Muscle of back (tissue), 11 donors: ENCODE results near the gene DNASE1L3. TPM values are rescaled to one million over a fixed set of nuclear protein-coding genes. Genes with fewer than 3 reads are reported as not detected.
A peak's percentile ranks its signal among the peaks of the same experiment; 100 is the strongest.

Experiments
- DNase-seq, 3 donors: peaks; one replicate each; pipeline versions ENCODE4 v3.0.0 to v3.0.0-alpha.2; 2013
- polyA plus RNA-seq, 10 donors: library from polyadenylated mRNA; unstranded; fragments of 120-200 nt; gene quantifications; one replicate each; pipeline ENCODE4 v1.2.1, GENCODE V29; 2013; ENCODE audit not compliant: insufficient read length in 10 of 10

The DNASE1L3 gene
- polyA plus RNA-seq, 10 donors = 0.23 to 2.1 (median 0.79) TPM

DNA sequence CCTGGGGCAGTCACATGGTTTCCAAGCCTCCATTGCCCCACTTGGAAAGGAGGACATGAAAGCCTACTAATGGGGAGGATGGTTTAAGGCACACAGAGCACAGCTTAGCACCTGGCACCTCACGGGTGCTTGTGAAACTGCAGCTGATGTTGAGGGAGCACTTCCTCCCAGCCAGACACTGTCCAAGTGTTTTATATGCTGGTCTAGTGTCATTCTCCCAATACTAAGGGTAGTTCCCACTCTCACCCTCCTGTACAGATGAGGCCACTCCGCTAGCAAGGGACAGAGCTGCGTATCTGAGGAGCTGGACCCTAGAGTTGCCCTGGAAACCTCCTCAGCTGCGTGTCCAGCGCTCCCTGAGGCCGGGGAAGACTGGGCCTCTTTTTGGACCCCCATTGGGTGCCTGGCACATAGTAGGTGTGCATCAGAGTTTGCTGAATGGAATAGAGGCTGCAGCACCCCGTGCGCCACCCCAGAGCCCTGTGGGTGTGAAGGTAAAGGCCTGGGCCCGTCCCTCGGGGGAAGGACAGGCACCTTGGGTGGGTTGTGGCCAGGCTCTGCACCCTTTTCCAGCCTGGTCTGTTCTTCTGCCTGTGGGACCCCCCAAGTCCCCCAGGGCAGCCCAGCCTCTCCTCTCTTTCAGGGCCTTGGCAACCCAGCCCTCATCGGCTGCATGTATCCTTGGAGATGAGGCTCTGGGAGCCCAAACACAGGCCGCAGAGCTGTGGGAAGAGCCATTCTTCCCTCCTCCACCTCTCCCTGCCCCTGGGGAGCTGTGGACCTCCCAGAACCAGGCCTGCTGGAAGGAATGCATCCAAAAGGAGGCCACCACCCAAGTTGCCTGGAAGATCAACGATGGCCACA is 31.3 kb downstream of the DNASE1L3 start:
- no peak for DNase-seq

DNA sequence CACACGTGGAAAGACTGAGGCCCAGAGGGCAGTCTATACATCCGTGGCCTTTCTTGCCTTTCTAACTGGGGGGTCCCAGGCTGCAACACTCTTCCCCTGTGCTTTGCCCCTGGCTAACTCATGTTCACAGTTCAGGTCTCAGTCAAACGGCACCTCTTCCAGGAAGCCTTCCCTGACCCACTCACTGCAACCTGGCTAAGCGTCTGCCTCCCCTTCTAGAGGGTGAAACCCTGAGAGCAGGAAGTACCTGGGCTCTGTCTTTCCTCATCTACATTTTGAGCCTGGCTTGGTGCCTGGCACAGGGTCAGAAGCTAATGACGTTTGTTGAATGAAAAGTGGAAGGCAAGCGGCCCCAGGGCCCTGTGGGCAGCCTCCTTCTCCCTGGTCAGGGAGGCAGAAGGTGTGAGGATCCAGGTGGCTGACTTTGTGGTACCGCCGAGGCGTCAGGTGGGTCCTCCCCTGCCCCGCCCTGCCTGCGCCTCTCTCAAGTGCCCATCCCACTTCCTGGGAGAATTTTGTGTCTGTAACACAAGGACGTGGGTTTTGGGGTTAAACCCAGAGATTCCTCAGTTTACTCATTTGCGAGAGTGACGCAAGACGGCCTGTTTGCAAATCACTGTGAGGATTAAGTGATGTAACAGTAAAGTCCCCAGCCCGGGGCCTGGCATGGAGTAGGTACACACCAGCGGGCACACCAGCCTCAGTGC is 32.1 kb downstream of the DNASE1L3 start:
- no peak for DNase-seq

DNA sequence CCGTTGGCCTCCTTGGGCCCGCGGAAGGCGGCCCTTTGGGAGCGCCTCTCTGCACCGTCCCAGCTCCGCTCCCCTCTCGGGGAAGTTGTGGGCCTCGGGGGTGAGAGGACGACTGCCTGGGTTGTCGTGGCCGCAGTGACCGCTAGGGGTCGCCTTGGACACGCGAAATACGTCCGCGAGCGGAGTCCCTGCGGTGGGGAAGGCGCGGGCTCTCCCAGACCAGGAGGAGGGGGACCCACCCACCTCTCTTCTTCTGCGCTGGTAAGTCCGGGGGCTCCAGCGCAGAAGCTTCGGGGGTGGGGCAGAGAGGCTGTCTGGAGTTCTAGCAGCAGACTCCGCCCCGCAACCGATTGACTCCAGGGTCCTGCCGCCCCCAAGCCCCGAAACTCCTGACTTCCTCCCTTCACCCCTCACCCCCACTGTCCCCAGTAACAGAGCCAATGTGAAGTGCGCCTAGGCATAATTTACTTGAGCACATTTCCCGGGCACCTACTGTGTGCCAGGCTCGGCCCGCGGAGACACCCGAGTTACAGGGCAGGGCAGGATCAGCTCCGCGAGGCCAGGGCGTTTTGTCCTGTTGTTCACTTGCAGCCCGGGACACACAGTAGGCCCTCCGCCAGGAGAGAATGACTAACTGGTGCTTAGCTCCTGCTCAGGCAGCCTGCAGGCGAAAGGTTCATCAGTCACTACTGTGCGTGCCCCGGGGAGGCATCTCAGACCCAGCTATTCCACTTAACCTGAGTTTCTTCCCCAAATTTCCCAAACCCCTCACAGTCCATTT is 32.8 kb downstream of the DNASE1L3 start:
- DNase-seq = peak; percentile 82 to 95 (median 92)

DNA sequence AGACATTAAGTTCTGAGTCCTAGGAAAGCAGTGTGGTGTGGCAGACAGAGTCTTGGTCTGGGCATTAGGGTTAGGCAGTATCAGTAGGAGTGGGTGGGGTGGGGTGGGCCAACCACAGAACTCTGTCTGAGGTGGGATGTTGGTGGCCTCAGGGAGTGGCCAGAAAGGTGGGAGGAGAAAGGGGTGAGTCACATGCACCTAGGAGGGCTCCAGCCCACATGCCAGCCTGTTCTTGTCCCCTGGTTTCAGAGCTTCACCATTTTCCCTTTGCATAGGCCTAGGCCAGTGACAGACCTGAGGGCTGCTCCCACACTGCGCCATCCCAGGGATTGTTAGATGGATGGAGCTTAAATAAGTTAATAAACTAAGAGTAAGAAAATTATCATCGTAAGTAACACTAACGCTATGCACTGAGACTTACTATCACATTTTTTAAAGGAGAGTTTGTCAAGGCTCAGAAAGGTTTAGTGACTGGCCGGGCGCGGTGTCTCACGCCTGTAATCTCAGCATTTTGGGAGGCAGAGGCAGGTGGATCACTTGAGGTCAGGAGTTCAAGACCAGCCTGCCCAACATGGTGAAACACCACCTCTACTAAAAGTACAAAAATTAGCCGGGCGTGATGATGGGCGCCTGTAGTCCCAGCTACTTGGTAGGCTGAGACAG is 33.8 kb downstream of the DNASE1L3 start:
- DNase-seq = no peak

DNA sequence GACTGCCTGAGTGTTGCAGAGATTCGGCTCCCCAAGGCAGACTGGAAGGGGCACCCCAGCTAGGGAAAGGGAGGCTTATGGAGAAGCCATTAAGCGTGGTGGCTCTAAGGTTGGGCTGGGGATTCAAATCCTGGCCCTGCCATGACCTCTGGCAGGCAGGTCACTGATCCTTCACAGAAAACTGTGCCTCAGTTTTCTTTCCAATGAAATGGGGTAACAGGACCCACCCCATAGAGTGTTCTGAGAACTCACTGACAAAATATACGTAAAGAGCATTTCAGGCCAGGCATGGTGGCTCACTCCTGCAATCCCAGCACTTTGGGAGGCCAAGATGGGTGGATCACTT is 34.6 kb downstream of the DNASE1L3 start:
- DNase-seq = no peak

DNA sequence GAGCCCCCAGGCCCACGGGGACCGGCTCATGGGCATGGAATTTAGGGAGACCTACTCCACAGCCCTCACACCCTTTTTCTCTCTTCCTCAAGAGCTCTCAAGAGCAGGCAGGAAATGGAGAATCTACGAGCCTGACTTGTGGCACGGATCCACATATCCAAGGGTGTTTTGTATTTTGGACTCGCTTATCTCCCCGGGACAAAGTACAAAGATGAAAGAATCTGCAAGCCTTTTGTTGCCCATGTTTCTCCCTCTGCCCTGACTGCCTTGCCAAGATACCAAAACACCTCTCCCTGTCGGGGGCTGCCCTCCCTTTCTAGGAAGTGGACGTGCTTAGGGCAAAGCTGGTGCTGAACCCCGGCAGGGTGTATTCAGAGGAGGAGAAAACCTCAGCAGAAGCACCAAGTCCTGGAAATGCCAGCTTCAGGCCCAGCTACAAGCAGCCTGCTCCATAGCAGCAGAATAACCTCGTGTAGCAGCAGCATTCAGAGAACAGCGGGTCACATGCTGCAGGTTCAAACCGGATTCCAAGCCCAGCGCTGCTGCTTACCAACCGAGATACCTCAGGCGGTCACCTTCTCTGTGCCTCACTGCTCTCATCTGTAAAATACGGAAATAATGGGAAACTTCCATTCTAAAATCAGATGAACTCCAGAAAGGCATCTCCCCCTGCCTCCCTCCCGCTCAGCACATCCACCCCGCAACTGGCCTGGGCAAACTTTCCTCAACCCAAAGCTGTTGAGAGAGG is 35.2 kb downstream of the DNASE1L3 start:
- peak in 1 of 3 donors; percentile 65 for DNase-seq

DNA sequence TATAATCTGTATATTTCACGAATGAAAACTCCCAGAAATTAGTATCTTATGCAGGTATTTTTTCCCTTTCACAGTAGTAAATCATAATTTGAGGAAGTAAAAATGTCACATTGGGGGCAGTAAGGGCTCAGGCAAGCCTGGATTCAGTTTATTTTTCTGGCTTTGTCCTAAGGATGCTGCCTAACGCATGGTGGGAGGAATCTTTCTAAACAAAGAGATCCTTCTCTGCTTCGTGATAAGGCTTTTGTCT is 35.7 kb downstream of the DNASE1L3 start:
- DNase-seq = no peak

DNA sequence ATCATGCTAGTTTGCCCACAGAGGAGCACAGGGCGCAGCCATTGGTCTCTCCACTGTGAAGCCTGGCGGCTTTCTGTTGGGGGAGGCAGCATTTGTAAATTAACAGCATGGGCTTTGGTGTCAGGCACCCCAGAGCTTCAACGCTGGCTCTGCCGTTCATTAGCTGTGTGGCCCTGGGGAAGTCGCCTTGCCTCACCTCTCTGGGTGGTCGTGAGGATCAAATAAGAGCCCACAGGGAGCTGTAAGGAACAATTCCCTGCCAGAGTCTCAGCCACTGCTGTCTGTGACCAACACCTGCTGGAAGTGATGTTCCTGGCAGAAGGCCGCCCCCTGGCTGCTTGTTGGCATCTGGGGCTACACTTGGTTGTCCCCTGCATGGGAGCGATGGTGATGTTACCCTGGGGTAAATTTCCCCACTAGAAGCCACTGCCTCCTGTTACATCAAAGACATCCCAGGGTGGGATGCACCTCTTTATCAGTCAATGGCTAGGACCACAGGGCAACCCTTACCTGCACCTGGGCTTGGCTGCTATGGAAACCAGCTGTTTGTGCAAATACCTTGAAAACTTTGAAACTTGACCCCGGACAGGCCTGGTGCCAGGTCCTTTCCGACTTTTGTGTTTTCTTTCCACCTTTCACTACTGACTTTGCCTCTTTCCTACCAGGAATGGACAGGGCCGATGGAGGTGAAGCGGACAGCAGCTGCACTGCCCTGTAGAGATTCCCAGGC is 36.9 kb downstream of the DNASE1L3 start:
- DNase-seq = no peak

DNA sequence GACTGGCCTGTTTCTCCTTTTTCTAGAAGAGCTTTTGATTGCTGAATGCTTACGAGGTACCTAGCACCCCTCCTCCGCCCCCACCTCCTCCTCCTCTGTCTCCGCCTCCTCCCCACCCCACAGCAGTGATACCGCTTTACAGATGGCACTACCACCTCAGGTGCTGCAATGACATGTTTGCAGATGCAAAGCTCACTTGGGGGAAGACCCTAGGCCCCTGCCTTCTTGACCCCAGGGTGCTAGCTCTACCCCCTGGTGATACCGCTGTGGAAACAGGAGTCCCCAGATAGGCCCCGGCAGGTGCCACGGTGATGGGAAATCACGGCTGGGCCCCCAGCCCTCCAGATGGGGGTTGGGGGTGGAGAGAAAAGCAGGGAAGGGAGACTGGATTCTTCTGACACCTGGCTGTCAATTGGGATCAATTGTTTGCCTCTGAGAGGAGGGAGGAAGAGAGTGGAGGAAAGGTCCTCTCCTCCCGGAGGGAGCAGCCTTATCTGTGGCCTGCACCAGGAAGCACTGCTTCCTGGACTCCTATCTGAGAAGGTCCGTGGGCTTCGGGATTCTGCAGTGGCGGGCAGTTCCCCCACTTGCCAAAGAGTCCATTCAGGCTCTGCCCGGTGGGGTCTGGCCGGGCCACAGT is 37.6 kb downstream of the DNASE1L3 start:
- DNase-seq = no peak

DNA sequence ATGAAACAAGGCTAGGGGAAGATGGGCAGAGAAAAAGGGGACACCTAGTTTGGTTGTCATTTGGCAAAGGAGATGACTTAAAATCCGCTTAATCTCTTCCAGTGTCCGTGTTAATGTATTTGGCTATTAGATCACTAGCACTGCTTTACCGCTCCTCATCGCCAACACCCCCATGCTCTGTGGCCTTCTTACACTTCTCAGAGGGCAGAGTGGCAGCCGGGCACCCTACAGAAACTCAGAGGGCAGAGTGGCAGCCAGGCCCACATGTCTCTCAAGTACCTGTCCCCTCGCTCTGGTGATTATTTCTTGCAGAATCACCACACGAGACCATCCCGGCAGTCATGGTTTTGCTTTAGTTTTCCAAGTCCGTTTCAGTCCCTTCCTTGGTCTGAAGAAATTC is 39.6 kb downstream of the DNASE1L3 start:
- DNase-seq = no peak

DNA sequence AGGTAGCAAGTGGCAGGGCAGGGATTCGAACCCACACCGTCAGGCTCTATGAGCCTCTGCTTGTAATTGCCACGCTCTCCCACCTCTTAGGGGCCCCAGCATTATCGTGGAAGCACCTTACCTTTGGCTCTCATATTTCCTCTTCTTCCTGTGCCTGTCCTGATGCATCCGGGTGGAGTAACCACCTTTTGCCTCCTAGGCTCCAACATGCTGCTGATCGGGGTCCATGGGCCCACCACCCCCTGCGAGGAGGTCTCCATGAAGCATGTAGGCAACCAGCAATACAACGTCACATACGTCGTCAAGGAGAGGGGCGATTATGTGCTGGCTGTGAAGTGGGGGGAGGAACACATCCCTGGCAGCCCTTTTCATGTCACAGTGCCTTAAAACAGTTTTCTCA is 40.4 kb downstream of the DNASE1L3 start:
- no peak for DNase-seq

DNA sequence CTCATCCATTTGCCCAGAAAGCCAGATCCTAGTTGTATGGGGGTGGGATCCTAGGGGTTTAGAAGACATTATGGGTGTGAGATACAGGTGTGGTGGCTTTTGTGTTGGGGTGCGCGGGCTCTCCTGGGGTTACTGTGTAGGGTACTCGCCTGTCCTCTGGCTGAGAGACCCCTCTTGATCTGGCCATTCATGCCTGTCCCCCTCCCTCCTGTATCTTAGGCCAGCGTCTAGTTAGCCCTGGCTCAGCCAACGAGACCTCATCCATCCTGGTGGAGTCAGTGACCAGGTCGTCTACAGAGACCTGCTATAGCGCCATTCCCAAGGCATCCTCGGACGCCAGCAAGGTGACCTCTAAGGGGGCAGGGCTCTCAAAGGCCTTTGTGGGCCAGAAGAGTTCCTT is 41.4 kb downstream of the DNASE1L3 start:
- no peak for DNase-seq

DNA sequence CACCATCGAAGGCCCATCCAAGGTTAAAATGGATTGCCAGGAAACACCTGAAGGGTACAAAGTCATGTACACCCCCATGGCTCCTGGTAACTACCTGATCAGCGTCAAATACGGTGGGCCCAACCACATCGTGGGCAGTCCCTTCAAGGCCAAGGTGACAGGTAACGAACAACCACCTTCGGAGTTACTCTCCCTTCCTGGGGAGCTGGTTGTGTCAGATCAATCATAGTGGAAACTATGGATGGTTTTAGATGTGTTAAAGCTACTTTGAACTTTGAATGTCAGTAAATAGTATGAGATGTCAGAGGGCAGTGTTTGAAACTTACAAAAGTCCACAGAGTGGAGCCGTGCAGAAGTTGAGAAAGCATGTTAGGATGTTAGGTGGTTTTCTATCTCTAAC is 42.3 kb downstream of the DNASE1L3 start:
- no peak for DNase-seq

DNA sequence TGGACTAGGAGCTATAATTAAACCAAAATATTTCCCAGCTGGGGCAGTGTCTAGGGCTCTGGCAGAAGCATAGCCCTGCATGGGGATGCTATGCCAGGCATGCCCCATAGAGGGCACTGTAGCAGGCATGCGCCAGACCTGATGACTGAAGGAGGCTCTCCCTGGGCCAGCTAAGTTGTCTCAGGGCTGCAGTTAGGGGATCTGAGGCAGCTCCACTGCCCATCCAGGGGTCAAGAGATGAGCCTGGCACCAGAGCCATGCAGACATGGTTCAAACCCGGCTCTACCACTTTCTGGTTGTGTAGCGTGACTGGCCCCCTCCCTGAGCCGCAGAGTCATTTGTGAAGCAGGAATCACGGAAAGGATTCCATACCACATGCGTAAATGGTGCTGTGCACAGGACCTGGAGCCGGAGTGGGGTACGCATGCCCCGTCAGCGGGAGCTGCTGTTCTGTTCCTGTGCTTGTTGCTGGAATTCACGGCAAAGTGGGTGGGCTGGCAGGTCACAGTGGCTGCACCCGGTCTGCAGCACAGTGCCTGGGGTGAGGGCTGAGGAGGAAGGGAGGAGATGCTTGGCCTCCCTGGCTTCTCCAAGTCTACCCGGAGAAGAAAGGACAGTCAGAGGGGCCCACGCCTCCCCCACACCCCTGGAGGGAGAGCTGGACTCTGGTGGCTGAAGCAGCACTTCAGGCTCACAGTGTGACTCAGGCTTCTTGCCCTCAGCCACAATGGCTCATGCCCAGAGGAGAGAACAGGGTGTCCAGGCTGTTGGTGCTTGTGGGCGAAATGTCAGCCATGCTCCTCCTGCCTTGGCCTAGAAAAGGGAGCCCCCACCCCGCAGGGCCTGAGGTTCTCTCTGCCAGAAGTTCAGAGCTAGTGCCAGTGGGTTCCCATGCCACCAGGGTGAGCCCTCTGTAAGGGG is 43.1 kb downstream of the DNASE1L3 start:
- DNase-seq = peak in 1 of 3 donors; percentile 62

DNA sequence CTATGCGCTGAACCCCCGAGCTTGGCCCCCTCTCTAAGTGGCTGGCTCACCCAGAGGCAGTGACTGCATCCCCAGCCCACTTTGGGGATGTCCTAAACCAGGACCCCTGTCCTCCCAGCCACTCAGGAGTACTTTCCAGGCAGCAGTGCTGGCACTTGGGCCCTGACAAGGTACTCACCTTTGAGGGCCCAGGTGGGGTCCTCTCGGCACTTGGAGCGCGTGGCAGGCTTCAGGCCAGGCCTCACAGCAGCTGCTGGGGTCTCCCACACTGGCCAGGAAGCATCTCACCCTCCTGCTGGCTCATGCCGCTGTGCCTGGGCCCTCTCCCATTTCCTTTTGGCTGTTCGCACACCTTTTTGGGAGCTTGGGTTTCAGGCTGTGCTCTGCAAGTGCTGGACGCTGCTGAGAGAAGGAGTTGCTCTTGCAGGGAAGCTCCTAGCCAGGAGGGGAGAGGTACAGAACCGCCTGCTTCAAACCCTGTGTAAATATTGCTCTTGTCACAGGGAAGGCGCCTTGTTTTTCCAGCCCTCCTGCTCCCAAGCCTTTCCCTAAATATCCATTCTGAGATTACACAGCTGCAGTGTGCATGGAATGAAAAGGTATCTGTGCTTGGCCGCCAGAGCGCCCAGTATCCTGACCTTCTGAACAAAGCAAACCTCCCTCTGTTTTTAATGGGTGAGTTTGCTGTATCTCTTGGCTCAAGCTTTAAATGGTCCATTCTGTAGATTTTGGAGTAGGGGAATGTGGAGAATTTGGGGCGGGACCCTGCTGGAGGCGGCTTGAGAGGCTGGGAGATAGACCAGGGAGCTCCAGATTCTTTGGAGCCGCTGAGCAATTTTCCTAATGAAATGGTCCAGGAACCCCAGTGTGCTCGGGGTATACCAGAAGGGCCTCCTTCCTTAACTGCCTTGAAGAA is 45.6 kb downstream of the DNASE1L3 start:
- DNase-seq = no peak

DNA sequence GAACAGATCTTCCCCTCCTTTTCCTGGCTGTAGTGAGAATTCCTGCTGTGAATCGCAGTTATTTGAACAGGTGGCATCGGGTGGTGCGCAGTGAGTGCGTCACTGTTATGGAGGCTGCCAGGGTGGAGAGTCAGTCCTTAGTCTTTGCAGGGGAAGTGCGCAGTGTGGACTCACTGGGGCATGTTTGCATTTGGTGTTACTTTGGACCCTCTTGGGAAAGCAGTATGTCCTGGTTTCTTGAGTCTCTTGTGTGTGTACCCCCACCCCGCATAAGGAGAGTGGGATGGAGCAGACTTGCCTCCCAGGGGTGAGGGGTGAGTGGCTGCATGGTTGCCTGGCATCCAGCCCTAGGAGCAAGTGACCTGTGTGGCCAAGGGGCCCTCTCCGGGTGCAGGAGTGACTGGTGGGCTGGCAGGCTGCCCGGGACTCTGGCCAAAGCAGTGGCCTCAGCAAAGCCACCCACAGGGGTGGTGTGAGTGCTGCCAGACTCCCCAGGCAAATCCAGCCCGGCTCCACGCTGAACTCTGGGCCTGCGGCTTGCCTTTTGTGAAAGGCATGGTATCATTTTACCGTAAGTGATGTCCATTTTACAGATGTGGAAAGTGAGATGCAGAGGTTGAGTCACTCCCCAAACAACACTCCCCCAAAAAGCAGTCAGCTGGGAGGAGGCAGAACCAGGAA is 46.4 kb downstream of the DNASE1L3 start:
- DNase-seq = no peak

DNA sequence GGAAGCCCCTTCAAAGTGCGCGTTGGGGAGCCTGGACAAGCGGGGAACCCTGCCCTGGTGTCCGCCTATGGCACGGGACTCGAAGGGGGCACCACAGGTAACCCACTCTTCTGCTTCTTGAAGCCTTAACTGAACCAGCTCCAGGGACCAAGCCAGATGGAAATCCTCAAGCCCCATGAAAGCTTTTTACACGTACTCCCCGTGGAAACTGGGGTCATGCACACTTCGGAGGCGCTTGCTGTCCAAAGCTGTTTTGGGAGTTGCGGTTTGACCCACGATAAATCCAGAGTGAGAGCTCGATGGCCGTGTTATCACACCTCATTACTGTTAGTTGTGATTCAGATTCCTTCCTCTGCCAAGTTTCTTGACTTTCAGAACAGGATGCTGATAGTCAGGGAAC is 47.5 kb downstream of the DNASE1L3 start:
- DNase-seq = no peak
